Measurements from ENCODE around the gene FYCO1. TPM values are rescaled to one million over a fixed set of nuclear protein-coding genes. Genes with fewer than 3 reads are reported as not detected.
A peak's percentile ranks its signal among the peaks of the same experiment; 100 is the strongest.

Gene FYCO1
- polyA plus RNA-seq, 3 donors: 0.59 to 5.0 (median 1.3) TPM

DNA sequence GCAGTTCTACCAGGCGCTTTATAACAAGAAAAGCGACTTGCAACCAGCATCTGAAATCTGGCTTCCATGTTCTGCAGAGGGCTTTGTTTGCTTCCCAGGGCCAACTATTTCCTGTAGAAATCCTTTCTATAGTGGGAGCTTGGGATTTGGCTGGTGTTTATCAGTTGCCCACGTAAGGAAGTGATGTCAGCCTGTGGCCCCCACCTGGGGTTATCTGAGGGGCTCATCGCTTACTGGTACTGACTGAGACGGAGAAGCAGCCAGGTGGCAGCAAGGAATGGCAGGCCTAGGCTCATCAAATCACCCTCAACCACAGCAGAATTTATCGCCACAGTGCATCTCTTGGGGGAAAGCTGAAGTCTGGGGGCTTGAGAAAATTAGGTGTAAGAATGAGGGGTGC, 123.8 kb downstream of the FYCO1 start:
- H3K27ac ChIP-seq (ENCODE audit: low read depth in 1 of 2, low read length in 2 of 2): no peak overlapping the region
- H3K9me3 ChIP-seq (replicated peaks in 1 of 2; ENCODE audit: control insufficient read depth in 1 of 2, insufficient read depth in 1 of 2, low read length in 2 of 2): no peaks in the 10 kb centered on the region
- no peaks in the 10 kb centered on the region for H3K36me3 ChIP-seq (replicated peaks in 1 of 2; ENCODE audit: control insufficient read depth in 1 of 2, insufficient read depth in 2 of 2, low read length in 2 of 2)
- no peaks in the 10 kb centered on the region for H3K27me3 ChIP-seq (ENCODE audit: control insufficient read depth in 2 of 2, insufficient read depth in 2 of 2, low read length in 2 of 2)
- Mint-ChIP-seq H3K4me3 (no peak overlapping the region), H3K9me3 (peaks cover 0 to 4% (median 2%) of the 10 kb centered on the region in 7 donors), H3K36me3 (no peaks in the 10 kb centered on the region), H3K27ac (peak overlapping the region in 1 of 7 donors; percentile 15), H3K27me3 (ENCODE audit: low read depth in 3 of 3) (peaks cover 0 to 4% (median 0%) of the 10 kb centered on the region in 3 donors), H3K4me1 (peaks cover 2% of the 10 kb centered on the region)
- 96% methylated on average over 2 of the region's 6 CpGs for WGBS (ENCODE audit: insufficient coverage)
- no peak overlapping the region for H3K4me2 ChIP-seq (replicated peaks; ENCODE audit: extremely low read depth, low read length, poor library complexity, severe bottlenecking)
- TF ChIP-seq, protein P1, sequence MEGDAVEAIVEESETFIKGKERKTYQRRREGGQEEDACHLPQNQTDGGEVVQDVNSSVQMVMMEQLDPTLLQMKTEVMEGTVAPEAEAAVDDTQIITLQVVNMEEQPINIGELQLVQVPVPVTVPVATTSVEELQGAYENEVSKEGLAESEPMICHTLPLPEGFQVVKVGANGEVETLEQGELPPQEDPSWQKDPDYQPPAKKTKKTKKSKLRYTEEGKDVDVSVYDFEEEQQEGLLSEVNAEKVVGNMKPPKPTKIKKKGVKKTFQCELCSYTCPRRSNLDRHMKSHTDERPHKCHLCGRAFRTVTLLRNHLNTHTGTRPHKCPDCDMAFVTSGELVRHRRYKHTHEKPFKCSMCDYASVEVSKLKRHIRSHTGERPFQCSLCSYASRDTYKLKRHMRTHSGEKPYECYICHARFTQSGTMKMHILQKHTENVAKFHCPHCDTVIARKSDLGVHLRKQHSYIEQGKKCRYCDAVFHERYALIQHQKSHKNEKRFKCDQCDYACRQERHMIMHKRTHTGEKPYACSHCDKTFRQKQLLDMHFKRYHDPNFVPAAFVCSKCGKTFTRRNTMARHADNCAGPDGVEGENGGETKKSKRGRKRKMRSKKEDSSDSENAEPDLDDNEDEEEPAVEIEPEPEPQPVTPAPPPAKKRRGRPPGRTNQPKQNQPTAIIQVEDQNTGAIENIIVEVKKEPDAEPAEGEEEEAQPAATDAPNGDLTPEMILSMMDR (IDR thresholded peaks at IDR 0.05): no peak
- no peaks in the 10 kb centered on the region for H3K4me1 ChIP-seq (ENCODE audit: control insufficient read depth in 1 of 2, insufficient read depth in 2 of 2, low read length in 2 of 2)
- no peaks in the 10 kb centered on the region for H4K20me1 ChIP-seq (ENCODE audit: insufficient read depth, low read length)
- intact Hi-C loops (cut with micrococcal nuclease): no loop called here
- no peak overlapping the region for H2AFZ ChIP-seq (ENCODE audit: insufficient read depth, low read depth, low read length, poor library complexity, severe bottlenecking)
- H3K4me3 ChIP-seq (replicated peaks in 1 of 3; ENCODE audit: low read depth in 2 of 3, low read length in 3 of 3): no peak overlapping the region
- H3K9ac ChIP-seq (ENCODE audit: insufficient read depth, low read length, poor library complexity, severe bottlenecking): no peak overlapping the region
- no peak for DNase-seq
- H3K79me2 ChIP-seq (ENCODE audit: insufficient read depth, low read length): no peaks in the 10 kb centered on the region

DNA sequence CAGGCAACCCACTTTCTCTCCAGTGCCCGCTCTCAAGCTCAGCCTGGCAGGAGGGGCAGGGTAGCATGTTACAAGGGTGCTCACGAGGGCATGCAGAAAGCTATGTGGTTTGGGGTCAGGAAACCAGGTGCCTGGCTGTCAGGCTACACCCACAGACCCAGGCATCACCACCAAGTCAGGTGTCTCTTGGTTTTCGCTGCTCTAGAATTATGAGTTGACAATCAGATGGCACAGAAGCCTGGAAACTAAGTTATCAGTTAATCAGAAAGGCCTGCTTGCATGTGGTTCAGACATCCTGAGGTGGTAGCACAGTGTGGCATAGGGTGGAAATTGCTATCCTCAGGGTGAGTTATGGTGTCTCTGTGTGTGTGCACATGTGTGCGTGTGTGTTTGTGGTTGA, 125.5 kb downstream of the FYCO1 start:
- H3K27ac Mint-ChIP-seq: no peak overlapping the region
- Histone ChIP-seq H3K27ac (ENCODE audit: low read depth in 1 of 2, low read length in 2 of 2) (no peak overlapping the region), H3K4me3 (replicated peaks in 1 of 3; ENCODE audit: low read depth in 2 of 3, low read length in 3 of 3) (no peak overlapping the region), H3K36me3 (replicated peaks in 1 of 2; ENCODE audit: control insufficient read depth in 1 of 2, insufficient read depth in 2 of 2, low read length in 2 of 2) (no peaks in the 10 kb centered on the region), H4K20me1 (ENCODE audit: insufficient read depth, low read length) (no peaks in the 10 kb centered on the region), H3K4me2 (replicated peaks; ENCODE audit: extremely low read depth, low read length, poor library complexity, severe bottlenecking) (no peak overlapping the region), H3K27me3 (ENCODE audit: control insufficient read depth in 2 of 2, insufficient read depth in 2 of 2, low read length in 2 of 2) (no peaks in the 10 kb centered on the region), H3K4me1 (ENCODE audit: control insufficient read depth in 1 of 2, insufficient read depth in 2 of 2, low read length in 2 of 2) (no peaks in the 10 kb centered on the region), H3K9ac (ENCODE audit: insufficient read depth, low read length, poor library complexity, severe bottlenecking) (no peak overlapping the region), H3K9me3 (replicated peaks in 1 of 2; ENCODE audit: control insufficient read depth in 1 of 2, insufficient read depth in 1 of 2, low read length in 2 of 2) (no peaks in the 10 kb centered on the region), H2AFZ (ENCODE audit: insufficient read depth, low read depth, low read length, poor library complexity, severe bottlenecking) (no peak overlapping the region), H3K79me2 (ENCODE audit: insufficient read depth, low read length) (no peaks in the 10 kb centered on the region)
- no peak overlapping the region for H3K4me3 Mint-ChIP-seq
- TF ChIP-seq, protein P1 (IDR thresholded peaks at IDR 0.05): no peak
- 17% methylated on average over 1 of the region's 4 CpGs for WGBS (ENCODE audit: insufficient coverage)
- no peaks in the 10 kb centered on the region for H3K36me3 Mint-ChIP-seq
- H3K27me3 Mint-ChIP-seq (ENCODE audit: low read depth in 3 of 3): peaks cover 0 to 4% (median 0%) of the 10 kb centered on the region in 3 donors
- DNase-seq: no peak
- H3K9me3 Mint-ChIP-seq: peaks cover 0 to 4% (median 2%) of the 10 kb centered on the region in 7 donors
- intact Hi-C loops (cut with micrococcal nuclease): no loop called here
- H3K4me1 Mint-ChIP-seq: peaks cover 2% of the 10 kb centered on the region
